ENCODE data around the gene MGMT.

MGMT gene

DNA sequence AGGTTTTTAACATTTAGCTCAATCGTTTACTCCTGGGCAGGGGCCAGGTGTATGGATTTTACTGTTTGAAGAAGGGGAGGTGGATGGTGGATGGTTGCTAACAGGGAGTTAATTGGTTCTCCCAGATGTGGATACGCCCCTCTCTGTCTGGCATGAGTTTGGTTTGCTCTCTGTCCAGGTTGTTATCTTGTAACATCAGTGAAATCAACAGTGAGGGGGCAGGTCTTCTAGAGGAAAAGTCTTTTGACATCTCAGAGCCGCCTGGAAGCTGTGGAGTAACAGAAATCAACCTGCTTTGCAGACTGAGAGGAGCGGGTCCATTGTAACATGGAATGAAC lies 243.4 kb downstream of the MGMT start:
- H3K36me3 Mint-ChIP-seq = peaks cover 67% of the 10 kb centered on the region
- H3K27me3 Mint-ChIP-seq = no peaks in the 10 kb centered on the region
- H3K27ac Mint-ChIP-seq = no peak overlapping the region

GRCh38 chr10:129711291-129711690 lies 244.2 kb downstream of the MGMT start:
- H3K36me3 Mint-ChIP-seq = peaks cover 66% of the 10 kb centered on the region
- no peak overlapping the region for H3K4me3 Mint-ChIP-seq
- no peak overlapping the region for H3K27ac Mint-ChIP-seq
- no peaks in the 10 kb centered on the region for H3K9me3 Mint-ChIP-seq
- ATAC-seq = no peak
- H3K27me3 Mint-ChIP-seq = no peaks in the 10 kb centered on the region
- no peaks in the 10 kb centered on the region for H3K4me1 Mint-ChIP-seq

More for the DNA sequence above, 243.4 kb downstream of the MGMT start:
- H3K4me1 Mint-ChIP-seq = no peaks in the 10 kb centered on the region
- H3K9me3 Mint-ChIP-seq = no peaks in the 10 kb centered on the region
- ATAC-seq = no peak
- H3K4me3 Mint-ChIP-seq = no peak overlapping the region

GRCh38 chr10:129712000-129712399 lies 245.0 kb downstream of the MGMT start:
- Mint-ChIP-seq H3K27ac (no peak overlapping the region), H3K4me1 (no peaks in the 10 kb centered on the region), H3K36me3 (peaks cover 65% of the 10 kb centered on the region), H3K9me3 (no peaks in the 10 kb centered on the region), H3K27me3 (no peaks in the 10 kb centered on the region), H3K4me3 (no peak overlapping the region)
- ATAC-seq = no peak

GRCh38 chr10:129713659-129714265 lies 246.7 kb downstream of the MGMT start:
- Mint-ChIP-seq H3K4me3 (no peak overlapping the region), H3K4me1 (no peaks in the 10 kb centered on the region), H3K27ac (no peak overlapping the region), H3K27me3 (no peaks in the 10 kb centered on the region), H3K36me3 (peaks cover 61% of the 10 kb centered on the region), H3K9me3 (no peaks in the 10 kb centered on the region)
- ATAC-seq = no peak

GRCh38 chr10:129715805-129716204 lies 248.8 kb downstream of the MGMT start:
- Mint-ChIP-seq H3K4me1 (no peaks in the 10 kb centered on the region), H3K27me3 (no peaks in the 10 kb centered on the region), H3K36me3 (peaks cover 65% of the 10 kb centered on the region), H3K9me3 (peaks cover 3% of the 10 kb centered on the region), H3K4me3 (no peak overlapping the region), H3K27ac (no peak overlapping the region)
- ATAC-seq = no peak

- H3K4me1 Mint-ChIP-seq = no peaks in the 10 kb centered on the region
- H3K27ac Mint-ChIP-seq = no peak overlapping the region
- H3K9me3 Mint-ChIP-seq = peaks cover 3% of the 10 kb centered on the region
- no peak overlapping the region for H3K4me3 Mint-ChIP-seq
- ATAC-seq = no peak
- H3K36me3 Mint-ChIP-seq = peaks cover 65% of the 10 kb centered on the region
- no peaks in the 10 kb centered on the region for H3K27me3 Mint-ChIP-seq
Observed at GRCh38 chr10:129716211-129716681, 249.2 kb downstream of the MGMT start.

DNA sequence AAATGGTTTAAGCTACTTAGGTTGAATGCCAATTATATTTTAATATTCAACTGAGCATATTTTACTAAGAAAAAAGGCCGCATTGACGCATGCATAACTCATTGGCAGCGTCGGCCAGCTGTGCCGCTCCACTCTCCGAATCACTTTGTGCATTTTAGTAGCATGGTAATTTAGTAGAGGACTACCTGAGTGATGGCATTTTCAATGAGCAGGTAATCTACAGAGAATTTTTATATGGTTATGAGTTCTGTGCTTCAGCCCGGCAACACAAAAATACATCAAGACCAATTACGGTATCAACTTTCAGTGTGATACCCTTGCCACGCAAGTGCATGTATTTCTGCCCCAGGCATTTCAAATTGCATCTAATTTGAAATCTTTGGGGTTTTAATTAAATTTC lies 249.8 kb downstream of the MGMT start:
- no peak for ATAC-seq
- H3K27ac Mint-ChIP-seq = no peak overlapping the region
- H3K9me3 Mint-ChIP-seq = peaks cover 3% of the 10 kb centered on the region

DNA sequence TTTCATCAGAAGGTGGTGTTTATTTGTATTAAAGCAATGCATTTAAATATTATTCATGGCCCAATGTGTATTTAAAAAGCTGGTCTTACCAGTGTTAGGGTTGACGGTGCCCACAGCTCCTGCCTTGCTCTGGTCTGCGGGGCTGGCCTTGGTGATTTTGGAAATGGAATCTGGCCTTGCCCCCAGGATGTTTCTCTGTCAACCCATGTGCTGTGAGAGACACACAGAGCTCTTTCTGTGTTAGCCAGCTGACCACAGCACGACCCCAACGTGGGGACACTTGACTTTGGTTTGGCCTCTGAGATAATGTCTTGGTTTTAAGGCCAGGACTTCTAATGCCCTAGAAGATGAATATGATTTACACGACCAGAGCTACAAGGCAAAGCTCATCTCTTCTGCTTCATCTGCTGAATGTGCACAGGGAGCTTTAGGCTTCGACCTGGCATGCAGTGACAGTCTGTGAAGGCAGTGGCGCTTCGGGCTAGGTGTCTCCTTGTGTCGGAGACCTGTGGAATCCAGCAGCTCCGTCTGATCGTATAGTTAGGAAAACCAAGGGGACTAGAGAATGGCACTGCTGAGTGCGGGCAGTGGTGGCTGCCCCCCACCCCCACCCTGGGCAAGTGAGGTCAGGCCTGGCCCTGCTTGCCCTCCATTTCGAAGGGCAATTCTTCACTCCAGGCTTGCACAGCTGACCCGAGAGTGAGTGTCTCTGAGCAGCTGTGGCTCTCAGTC lies 250.9 kb downstream of the MGMT start:
- H3K4me1 Mint-ChIP-seq = no peaks in the 10 kb centered on the region
- H3K27me3 Mint-ChIP-seq = no peaks in the 10 kb centered on the region
- no peak overlapping the region for H3K27ac Mint-ChIP-seq
- peaks cover 67% of the 10 kb centered on the region for H3K36me3 Mint-ChIP-seq
- peaks cover 3% of the 10 kb centered on the region for H3K9me3 Mint-ChIP-seq
- no peak overlapping the region for H3K4me3 Mint-ChIP-seq
- ATAC-seq = no peak

More for the DNA sequence above, 249.8 kb downstream of the MGMT start:
- Mint-ChIP-seq H3K4me1 (no peaks in the 10 kb centered on the region), H3K27me3 (no peaks in the 10 kb centered on the region), H3K4me3 (no peak overlapping the region), H3K36me3 (peaks cover 68% of the 10 kb centered on the region)

GRCh38 chr10:129718548-129719414 lies 251.7 kb downstream of the MGMT start:
- Mint-ChIP-seq H3K4me3 (no peak overlapping the region), H3K9me3 (peaks cover 3% of the 10 kb centered on the region), H3K4me1 (no peaks in the 10 kb centered on the region), H3K36me3 (peaks cover 66% of the 10 kb centered on the region), H3K27me3 (no peaks in the 10 kb centered on the region), H3K27ac (no peak overlapping the region)
- no peak for ATAC-seq

- Mint-ChIP-seq H3K4me3 (no peak overlapping the region), H3K27ac (no peak overlapping the region), H3K9me3 (peaks cover 3% of the 10 kb centered on the region), H3K27me3 (no peaks in the 10 kb centered on the region), H3K4me1 (no peaks in the 10 kb centered on the region), H3K36me3 (peaks cover 71% of the 10 kb centered on the region)
- ATAC-seq = no peak
Observed at GRCh38 chr10:129719415-129719739, 252.3 kb downstream of the MGMT start.

DNA sequence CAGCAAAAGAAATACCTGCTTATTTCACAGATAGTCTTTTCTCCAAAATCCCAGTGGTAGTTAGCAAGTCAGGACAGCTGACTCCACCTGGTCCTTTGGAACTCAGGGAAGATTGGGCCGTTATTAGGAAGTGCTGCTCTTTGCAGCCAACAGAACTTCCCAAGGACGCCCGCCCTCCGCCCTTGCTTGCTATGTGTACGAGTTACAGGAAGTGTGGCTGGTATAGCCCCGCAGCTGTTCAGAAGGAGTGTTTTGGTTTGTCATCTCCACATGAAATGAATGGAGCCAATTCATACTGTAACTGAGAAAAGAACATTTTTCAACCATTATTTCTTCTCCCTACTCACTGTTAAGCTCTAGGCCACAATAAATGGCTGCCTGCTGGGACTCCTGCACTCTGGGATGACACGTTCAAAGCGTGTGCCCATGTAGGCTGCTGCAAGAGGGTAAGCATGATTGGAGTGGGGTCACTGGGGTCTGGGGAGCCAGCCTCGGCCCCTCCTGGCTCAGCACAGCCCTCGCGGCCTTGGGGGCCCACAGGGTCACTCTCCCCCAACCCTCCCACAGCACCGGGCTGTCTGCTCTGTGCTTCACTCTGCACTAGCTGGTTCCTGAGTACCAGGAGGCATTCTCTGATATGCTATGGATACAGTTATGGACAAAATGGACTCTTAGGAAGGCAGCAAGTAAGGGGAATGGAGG lies 253.0 kb downstream of the MGMT start:
- Mint-ChIP-seq H3K9me3 (peaks cover 3% of the 10 kb centered on the region), H3K27ac (no peak overlapping the region), H3K4me3 (no peak overlapping the region), H3K36me3 (peaks cover 78% of the 10 kb centered on the region), H3K4me1 (no peaks in the 10 kb centered on the region), H3K27me3 (no peaks in the 10 kb centered on the region)
- ATAC-seq = no peak

GRCh38 chr10:129725011-129725410 lies 258.0 kb downstream of the MGMT start:
- no peak for ATAC-seq
- Mint-ChIP-seq H3K27ac (no peak overlapping the region), H3K4me1 (no peaks in the 10 kb centered on the region), H3K27me3 (no peaks in the 10 kb centered on the region), H3K9me3 (peaks cover 12% of the 10 kb centered on the region), H3K36me3 (peaks cover 79% of the 10 kb centered on the region), H3K4me3 (no peak overlapping the region)

- no peaks in the 10 kb centered on the region for H3K4me1 Mint-ChIP-seq
- H3K27ac Mint-ChIP-seq = no peak overlapping the region
- ATAC-seq = no peak
- no peak overlapping the region for H3K4me3 Mint-ChIP-seq
- H3K9me3 Mint-ChIP-seq = peaks cover 12% of the 10 kb centered on the region
- H3K27me3 Mint-ChIP-seq = no peaks in the 10 kb centered on the region
- H3K36me3 Mint-ChIP-seq = peaks cover 74% of the 10 kb centered on the region
Observed at GRCh38 chr10:129725482-129725881, 258.4 kb downstream of the MGMT start.

DNA sequence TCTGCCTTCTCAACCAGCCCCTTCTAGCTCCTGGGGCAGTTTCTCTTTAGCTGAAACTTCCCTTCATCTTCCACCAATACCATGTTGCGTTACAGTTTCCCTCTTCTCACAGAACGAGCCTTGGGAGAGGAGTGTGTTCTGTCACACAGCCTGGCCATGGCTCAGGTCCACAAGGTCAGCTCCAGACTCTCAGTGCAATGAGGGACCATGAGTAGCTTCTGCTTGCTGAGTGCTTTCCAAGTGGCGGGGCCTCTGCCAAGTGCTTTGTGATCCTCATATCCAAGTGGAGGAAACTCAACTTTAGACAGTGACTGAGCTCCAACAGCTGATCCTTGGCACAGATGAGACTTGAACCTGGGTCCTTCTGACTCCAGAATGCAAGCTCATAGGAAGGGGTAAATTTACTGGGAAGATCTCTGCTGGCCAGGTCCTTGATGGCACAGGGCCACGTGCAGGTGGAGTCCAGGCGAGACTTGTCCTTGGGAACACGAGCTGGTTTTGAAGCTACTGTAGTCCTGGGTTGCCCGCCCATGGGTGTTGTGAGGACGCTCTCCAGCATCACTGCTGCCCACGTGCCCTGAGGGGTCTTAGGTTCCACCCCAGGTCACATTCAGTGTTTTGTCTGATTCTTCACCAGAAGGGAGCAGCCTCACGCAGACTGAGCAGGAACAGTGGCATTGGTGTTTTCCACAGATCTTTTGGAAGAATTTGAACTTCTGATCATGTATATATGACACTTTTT lies 259.0 kb downstream of the MGMT start:
- ATAC-seq = no peak
- Mint-ChIP-seq H3K4me3 (no peak overlapping the region), H3K27me3 (no peaks in the 10 kb centered on the region), H3K9me3 (peaks cover 12% of the 10 kb centered on the region), H3K4me1 (no peaks in the 10 kb centered on the region), H3K27ac (no peak overlapping the region), H3K36me3 (peaks cover 68% of the 10 kb centered on the region)

Data from stimulated activated memory B cell treated with anti-CD40 and anti-IgM and Interleukin-4, amounts not matched to agents 10 μg/mL and 1 μg/mL and 100 μg/mL, for 72 hours (primary cell).